PC-9 (cell line): ENCODE measurements around the gene ATAD3B.

Experiments
- EZH2 ChIP-seq: fragments of 200-600 bp; sonication (generic); IDR thresholded peaks from 2 replicates; pipeline ENCODE4 v1.8.0; 2017; ENCODE audit warnings: antibody characterized with exemption, low read depth
- TF ChIP-seq, protein P1 (sequence below): fragments of 200-600 bp; sonication (generic); conservative IDR thresholded peaks from 2 replicates; pipeline ENCODE4 v1.6.1; 2017; ENCODE audit warnings: mixed run types, antibody characterized with exemption, mild to moderate bottlenecking, moderate library complexity

DNA sequence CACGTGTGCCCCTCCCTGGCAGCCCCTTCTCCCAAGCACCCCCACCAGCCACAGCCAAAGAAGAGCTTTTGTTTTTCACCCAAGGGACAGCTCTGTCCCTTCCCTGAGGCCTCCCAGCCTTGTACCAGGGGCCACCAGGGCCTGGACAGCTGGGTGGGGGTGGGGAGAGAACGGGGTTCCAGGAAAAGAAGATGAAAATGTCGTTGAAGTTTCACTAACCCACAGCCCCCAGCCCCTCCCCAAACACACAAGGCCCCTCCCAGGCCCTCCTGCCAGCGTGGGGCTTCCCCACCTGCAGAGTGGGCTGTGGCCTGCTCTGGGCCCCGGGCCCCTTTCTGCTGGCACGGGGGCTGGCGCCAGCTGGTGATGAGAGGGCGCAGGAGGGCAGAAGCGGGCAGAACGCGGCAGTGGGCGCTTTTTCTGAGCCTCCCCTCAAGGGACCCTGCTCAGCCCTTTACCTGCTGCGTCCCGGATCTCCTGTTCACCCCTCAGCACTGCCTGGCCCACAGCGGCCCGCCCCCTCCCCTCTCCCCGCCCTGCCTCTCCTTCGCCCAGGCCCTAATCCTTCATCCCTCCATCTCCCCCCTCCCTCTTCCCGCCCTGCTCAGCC, 45.0 kb upstream of the ATAD3B start:
- TF ChIP-seq, protein P1, sequence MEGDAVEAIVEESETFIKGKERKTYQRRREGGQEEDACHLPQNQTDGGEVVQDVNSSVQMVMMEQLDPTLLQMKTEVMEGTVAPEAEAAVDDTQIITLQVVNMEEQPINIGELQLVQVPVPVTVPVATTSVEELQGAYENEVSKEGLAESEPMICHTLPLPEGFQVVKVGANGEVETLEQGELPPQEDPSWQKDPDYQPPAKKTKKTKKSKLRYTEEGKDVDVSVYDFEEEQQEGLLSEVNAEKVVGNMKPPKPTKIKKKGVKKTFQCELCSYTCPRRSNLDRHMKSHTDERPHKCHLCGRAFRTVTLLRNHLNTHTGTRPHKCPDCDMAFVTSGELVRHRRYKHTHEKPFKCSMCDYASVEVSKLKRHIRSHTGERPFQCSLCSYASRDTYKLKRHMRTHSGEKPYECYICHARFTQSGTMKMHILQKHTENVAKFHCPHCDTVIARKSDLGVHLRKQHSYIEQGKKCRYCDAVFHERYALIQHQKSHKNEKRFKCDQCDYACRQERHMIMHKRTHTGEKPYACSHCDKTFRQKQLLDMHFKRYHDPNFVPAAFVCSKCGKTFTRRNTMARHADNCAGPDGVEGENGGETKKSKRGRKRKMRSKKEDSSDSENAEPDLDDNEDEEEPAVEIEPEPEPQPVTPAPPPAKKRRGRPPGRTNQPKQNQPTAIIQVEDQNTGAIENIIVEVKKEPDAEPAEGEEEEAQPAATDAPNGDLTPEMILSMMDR = no peak
- no peak for TF ChIP-seq EZH2
